Measurements from ENCODE around the gene CAMSAP2.

CAMSAP2 gene

DNA sequence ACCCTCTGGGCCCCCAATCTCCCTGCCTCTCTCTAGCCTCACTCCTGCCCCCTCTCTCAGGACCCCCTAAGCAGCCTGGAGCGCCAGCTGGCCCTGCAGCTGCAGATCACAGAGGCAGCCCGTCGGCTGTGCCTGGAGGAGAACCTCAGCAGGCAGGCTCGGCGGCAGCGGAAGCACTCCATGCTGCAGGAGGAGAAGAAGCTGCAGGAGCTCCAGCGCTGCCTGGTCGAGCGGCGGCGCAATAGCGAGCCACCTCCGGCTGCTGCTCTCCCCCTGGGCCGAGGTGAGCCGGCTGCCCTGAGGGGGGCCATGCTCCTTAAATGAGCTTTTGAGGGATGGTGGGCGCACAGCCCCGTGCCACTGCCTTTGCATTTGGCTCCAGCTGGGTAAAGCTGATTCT is 162.2 kb downstream of the CAMSAP2 start:
- DNase-seq: no peak

DNA sequence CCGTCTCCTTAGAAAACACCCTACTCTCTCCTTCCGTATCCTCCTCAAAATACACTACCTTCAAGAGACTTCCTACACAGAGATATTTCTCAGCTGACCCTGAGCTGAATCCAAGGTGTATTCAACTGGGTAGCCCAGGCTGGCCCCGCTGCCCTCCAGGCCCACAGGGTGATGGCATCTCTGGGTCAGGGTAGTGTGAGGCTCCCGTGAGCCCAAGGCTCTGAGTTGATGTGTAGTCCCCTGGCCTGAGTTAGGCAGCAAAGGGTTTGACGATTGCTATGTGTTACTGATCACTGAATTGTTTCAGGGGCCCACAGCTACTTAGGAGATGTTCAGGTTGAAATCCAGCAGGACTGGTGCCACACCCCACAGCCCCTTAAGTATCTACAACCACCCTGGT is 162.7 kb downstream of the CAMSAP2 start:
- no peak for DNase-seq

DNA sequence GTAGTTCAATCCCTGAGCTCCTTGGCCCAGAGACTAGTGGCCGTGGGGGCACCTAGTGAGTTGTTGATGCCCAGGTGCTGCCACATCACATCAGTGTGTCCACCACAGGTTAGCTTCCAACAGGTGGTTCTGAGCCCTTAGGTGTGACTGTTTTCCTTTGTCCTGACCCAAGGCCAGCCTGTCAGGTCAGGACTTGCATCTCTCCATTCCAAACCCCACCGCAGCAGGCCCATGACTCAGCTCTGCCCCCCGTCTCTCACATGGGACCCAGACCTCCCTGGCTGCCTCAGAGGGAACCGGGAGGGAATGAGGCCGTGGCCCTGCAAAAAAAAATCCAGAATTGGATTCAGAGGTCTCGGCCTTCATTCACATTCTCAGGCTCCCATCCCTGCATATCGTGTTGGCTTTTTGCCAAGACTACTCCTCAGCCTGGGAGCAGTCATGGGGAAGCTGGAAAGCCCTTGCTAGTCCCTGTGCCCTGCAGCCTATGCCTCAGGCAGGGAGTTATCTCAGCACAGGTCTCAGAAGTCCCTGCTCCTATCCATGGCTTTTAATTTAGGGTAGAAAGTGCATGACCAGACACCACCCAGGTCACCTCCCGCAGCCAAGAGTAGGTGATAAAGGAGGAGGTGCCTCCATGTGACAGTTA is 163.2 kb downstream of the CAMSAP2 start:
- no peak for DNase-seq

DNA sequence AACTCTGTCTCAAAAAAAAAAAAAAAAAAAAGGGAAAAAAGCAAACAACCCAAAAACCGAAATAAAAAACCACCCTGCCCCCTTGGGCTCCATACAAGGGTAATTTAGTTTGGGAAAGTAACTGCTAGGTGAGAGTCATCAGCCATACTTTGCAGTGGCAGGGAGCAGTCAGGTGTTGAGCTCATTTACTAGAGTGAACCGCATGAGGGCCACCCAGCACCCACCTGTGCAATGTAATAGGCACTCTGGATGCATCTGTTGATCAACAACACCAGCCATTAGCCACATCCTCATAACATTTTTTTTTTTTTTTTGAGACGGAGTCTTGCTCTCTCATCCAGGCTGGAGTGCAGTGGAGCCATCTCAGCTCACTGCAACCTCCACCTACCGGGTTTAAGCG is 165.1 kb downstream of the CAMSAP2 start:
- no peak for DNase-seq

DNA sequence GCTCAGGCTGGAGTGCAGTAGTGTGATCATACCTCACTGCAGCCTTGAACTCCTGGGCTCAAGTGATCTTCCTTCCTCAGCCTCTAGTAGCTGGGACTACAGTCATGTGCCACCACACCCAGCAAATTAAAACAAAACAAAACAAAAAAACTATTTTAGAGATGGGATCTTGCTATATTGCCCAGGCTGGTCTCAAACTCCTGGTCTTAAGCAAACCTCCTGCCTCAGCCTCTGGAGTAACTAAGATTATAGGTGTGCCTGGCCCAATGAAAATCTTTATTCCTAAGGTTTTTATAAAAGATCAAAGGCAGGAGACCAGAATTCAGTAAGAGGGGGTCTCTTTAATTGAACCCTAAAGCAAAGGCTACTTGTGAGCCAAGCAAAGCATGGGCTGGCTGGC is 166.1 kb downstream of the CAMSAP2 start:
- DNase-seq: no peak

DNA sequence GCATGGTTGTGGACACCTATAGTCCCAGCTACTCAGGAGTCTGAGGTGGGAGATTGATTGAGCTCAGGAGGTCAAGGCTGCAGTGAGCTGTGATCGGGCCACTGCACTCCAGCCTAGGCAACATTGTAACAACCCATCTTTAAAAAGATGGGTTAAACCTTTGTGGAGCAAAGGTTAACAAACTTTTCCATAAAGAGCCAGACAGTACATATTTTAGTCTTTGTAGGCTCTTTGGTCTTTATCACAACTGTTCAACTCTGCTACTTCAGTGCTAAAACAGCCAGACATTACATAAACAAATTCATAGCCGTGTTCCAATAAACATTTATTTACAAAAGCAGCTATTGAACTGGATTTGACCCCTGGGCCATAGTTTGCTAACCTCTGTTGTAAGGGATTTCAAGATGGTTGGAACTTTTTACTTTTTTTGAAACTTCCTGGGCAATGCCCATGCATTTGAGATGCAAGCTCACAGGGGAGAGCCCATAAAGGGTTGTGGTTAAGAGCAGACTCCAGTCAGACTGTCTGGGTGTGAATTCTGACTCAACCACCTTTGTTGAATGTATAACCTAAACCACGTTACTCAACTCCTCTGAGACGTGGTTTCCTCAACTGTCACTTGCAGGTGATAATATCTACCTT is 166.8 kb downstream of the CAMSAP2 start:
- no peak for DNase-seq

DNA sequence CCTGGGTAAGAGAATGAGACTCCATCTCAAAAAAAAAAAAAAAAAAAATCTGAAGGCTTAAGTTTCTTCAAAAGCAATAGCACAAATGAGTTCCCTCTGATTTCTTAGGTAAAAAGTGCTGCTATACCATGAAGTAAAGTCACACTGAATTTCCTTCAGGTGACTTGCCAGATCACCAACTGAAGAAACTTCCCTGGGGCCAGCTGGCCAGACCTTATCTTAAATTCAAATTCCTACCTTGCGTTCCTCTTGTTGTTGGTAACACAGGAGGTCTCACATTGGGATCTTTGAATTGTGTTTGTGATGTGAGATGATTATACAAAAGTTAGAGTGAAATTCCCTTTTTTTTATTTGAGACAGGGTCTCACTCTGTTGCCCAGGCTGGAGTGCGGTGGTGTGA is 167.8 kb downstream of the CAMSAP2 start:
- no peak for DNase-seq

DNA sequence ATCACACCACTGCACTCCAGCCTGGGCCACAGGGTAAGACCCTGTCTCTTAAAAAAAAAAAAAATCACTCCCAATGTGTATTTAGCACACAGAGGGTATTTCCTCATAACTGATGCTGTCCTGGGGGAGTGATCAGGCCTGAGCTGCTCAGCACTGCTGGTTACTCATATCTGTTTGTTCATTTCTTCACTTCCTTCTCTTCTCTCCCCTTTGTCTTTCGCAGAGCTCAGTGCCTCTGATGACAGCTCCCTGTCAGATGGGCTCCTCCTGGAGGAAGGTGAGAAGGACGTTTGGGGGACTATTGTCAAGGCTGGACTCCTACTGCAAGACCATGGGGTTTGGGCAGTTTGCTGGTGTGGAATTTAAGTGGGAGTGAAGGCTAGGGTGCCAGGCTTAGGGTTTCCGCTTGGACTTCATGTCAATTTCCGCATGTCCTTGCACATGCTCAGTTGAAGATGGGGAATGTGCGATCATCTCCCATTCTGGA is 169.0 kb downstream of the CAMSAP2 start:
- DNase-seq: no peak

DNA sequence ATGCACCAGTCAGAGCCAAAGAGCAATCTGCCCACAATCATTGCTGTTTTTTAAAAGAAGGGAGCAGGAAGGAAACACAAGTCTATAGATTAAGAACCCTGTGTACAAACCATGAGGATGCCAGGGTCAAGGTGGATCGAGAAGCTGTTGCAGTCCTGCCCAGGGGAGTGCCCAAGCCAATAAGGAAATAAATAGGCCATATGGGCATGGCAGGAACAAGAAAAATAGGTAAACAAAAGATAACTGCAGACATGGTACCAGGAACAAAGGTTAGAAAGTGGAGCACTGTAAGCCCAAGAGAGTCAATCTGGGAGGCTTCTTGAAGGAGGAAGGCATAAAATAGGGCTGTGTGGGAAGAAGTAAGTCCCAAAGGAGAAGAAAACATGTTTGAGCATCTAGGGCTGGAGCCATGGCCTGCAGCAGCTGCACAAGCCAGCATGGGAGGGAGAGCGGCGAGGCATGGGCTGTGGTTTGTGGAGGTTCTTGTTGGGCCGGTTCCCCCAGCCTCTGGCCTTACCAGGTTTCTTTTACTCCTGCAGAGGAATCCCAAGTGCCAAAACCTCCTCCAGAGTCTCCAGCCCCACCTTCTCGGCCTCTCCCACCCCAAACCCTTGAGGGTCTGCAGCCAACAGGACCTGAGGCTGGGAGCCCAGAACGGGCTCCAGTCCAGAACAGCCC is 169.6 kb downstream of the CAMSAP2 start:
- DNase-seq: no peak

DNA sequence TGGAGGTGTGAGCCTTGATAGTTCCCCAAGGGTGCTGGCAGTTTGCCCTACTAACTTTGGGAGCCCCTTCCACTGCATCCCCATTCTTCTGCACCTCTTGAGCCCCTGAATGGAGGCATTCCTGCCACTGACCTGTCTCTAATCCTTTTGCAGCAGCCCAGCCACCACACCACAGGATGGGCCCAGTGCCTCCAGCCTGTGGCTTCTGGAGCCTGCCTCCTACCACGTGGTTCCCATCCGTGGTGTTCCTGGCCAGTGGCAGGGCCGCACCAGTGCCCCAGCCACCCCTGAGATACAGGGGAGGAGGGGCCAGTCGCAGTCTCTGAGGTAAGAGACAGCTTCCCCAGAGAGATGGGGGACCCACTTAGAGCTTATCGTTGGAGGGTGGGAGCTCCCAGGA is 170.4 kb downstream of the CAMSAP2 start:
- DNase-seq: no peak

DNA sequence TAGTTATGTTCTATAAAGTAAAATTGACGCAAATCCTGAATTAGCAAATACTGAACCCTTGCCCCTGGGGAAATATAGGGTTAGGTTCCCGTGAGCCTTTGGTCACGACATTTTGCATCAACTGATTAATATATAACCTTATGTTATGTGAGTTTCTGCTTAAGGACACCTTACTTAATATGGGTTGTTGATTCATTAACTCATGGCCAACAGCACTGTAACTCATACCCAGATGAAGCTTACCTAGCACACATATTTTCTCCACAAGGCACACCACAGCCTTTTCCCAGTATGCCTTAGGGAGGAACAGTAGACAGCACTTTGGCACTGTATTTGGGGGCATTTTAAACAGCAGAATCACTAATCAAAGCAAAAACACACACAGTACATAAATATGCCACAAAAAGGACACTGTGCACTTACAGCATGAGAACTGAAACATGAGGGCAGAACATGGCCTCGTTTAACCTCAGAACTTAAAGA is 171.1 kb downstream of the CAMSAP2 start:
- no peak for DNase-seq

Measured in activated CD8-positive, alpha-beta memory T cell treated with anti-CD3 and anti-CD28 coated beads, Interleukin-2, amount 50 U/mL, for 48 hours (primary cell).